DLD1 (cell line): ENCODE results near the gene EXOC7.

ENCODE experiments used
- in situ Hi-C: cut with HindIII; loops from 2 replicates; pipeline ENCODE4 v1.10.0; 2017; ENCODE audit warnings: low sequenced_read_pairs

The EXOC7 gene

GRCh38 chr17:76121932-76122430, 18.4 kb upstream of the EXOC7 start:
- in situ Hi-C loops, result no loop called here

DNA sequence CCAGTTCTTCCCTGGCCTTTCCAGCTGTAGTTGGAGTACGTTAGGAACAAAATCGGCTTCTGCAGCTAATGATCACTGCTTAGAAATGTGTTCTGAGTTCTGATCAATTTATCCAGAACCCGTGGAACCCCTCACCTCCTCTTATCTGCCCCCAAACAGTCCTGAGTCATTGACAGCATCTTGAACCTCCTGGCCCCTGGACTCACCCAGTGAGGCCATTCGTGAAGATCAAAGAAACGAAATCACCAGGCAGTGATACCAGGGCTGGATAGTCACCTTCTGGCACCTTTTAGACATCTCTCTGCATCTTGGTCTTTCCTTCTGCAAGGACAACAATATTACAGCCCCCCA, 17.0 kb upstream of the EXOC7 start:
- in situ Hi-C loops, result no loop called here

DNA sequence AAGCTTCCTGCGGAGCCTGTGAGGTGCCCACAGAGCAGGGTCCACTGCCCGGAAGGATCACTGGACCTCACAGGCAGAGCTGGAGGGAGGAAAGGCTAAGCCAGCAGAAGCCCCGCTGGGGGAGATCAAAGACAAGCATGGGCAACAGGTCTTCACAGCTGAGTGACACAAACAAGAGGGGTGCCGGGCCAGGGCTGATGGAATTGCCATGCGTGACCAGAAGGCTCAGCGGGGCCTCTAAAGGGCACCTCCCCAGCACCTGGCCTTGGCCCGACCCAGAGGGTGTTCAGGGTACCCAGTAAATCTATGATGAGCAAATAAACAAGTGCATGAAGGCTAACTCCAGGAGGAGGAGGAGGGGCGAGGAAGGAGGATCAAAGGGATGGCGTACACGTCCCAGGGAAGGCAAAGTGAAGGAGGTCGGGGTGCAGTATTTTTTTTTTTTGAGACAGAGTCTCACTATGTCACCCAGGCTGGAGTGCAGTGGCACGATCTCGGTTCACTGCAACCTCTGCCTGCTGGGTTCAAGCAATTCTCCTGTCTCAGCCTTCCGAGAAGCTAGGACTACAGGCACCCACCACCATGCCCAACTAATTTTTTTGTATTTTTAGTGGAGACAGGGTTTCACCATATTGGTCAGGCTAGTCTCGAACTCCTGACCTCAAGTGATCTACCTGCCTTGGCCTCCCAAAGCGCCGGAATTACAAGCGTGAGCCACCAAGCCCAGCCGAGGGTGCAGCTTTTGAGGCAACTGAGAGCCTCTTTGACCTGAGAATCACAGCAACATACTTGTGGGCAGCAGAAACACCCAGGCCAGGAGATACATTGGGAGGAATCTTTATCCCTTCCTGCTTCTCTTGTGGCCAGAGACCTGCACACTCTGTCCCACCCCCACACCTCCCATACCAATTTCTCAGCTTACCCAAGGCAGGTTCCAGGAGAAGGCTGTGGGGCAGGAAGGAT, 16.1 kb upstream of the EXOC7 start:
- in situ Hi-C loops, result no loop called here

GRCh38 chr17:76115138-76115754, 11.7 kb upstream of the EXOC7 start:
- in situ Hi-C loops, result no loop called here

- in situ Hi-C loops, result no loop called here
These were observed 8.4 kb upstream of the EXOC7 start for GRCh38 chr17:76111956-76112355.

GRCh38 chr17:76107509-76107908, 3.9 kb upstream of the EXOC7 start:
- in situ Hi-C loops, result no loop called here

- in situ Hi-C loops, result no loop called here
These were observed 3.1 kb upstream of the EXOC7 start for GRCh38 chr17:76106703-76107102.

DNA sequence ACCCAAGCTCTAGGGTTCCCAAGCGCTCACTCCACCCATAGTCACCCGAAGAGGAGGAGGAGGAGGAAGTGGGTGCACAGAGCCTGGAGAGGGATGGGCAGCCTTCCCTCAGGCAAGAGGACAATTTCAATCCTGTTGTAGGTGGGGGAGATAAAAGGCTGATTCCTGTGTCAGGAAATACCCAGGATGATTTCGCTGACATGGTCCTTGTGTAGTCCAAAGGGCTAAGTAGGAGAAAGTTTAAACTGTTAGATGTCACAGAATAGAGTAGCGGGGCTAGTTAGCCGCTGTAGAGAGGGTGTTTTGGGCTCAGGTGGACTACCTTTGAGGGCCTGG, 1.3 kb upstream of the EXOC7 start:
- in situ Hi-C loops, result no loop called here

GRCh38 chr17:76104140-76104895, 731 bp upstream of the EXOC7 start:
- in situ Hi-C loops, result no loop called here

GRCh38 chr17:76102944-76103273, 678 bp downstream of the EXOC7 start:
- in situ Hi-C loops, result no loop called here

DNA sequence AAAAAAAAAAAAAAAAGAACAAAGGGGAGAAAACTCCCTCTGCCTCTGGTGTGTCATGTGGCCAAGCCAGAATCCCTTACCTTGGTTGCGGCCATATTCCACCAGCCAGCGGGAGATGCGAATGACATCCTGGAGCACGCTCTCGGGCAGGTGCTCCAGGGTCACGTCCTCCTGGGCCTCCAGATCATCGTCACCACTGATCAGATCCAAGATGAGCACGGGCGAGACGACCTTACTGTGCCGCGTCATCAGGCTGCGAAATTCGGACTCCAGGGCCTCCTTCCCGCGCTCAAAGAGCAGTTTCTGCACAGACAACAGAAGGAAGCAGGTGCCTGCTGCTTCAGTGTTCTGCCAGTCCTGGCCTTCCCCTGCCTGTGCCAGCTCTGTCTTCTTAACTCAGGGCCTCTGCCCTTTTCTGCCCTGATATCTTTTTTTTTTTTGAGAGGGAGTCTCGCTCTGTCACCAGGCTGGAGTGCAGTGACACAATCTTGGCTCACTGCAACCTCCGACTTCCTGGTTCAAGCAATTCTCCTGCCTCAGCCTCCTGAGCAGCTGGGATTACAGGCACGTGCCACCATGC, 5.8 kb downstream of the EXOC7 start:
- in situ Hi-C loops, result no loop called here

GRCh38 chr17:76095943-76096342, 7.6 kb downstream of the EXOC7 start:
- in situ Hi-C loops, result no loop called here

DNA sequence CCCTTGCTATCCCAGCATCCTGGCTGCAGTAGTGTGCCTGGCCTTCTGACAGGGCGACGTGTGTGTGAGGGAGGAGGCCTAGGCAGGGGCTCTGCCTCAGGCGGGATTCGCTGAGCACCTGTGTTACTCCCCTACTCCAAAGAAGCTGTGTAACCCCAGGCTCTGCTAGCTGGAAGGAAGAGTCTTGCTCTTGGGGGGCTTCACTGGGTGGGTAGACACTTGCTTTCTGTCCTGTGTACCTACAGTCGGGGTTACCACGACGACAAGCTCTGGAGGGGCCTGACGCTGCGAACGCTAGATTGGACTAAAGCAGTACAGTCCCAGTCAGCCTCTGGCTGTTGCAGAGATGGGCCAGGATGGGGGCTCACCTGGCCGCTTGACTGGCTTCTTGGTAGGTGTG, 9.5 kb downstream of the EXOC7 start:
- in situ Hi-C loops, result no loop called here

- in situ Hi-C loops, result no loop called here
These were observed 10.8 kb downstream of the EXOC7 start for GRCh38 chr17:76092526-76093413.

GRCh38 chr17:76091526-76092286, 11.9 kb downstream of the EXOC7 start:
- in situ Hi-C loops, result no loop called here

DNA sequence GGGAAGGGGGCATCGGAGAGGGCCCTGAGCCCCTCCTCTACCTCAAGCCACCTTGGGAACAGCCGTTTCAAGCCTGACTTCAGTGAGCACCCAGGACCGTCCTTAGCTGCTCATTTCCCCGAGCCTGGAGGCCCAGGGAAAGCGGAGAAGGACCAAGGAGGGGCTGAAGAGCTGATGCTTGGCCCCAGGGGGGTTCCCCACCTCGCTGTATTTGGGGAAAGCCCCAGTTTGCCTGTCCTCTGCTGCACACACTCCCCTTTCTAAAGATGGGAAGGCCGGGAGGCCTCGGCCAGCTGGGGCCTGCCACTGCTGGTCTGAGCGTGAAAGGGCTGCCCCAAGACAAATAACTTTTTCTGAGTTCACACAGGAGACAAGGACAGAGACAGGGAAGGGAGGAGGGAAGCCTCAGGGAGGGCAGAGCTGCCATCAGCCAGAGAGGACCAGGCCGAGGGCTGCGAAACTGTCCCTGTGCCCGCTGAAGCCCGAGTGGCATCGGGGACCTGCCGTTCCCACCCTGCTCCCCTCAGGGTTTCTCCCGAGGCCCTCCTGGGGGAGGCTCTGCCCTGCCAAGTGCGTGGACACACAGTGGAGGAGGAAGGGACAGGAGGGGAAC, 13.0 kb downstream of the EXOC7 start:
- in situ Hi-C loops, result no loop called here

DNA sequence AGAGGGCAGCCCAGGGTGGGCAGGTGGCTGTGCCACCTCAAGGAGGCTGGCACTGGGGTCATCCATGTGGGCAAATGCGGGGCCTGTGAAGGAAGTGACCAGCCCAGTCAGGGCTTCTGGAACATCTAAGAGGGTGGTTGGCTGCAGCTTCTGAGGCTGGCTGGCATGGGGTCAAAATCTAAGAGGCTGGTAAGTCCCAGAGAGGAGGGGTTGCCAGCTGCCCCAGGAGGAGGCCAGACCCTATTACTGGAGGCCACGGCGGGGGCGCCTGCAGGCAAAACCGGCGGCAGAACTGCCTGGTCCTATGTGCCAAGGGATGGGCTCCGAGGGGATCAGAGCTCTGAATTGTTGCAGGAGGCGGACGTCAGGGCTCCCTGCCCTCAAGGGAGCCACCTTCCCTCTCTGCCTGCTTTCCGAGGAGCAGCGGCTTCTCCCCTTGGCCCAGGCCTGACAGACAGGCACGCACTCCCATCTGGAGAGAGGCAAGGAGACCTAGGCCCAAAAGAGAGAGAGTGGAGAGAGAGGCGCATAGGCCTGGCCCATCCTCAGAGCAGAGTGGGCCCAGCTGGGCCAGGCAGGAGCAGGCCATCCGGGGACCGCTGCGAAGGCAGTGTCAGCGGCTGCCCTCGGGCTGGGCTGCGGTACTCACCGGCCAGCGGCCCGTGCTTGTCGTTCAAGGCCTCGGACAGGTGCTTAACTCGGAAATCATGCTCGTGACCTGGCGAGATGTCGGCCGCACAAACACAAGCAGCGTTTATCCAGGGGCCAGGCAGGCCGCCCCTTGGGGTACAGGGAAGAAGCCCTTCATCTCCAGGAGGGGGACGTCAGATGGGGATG, 13.7 kb downstream of the EXOC7 start:
- in situ Hi-C loops, result no loop called here

- in situ Hi-C loops, result no loop called here
These were observed 14.6 kb downstream of the EXOC7 start for GRCh38 chr17:76088868-76089576.
